Measurements from ENCODE around the gene CDKAL1.
"Not testable (repeated sequence)": the region's sequence is repeated elsewhere in the genome, so short reads cannot be mapped to it uniquely, and the experiment has no call there.

DNA sequence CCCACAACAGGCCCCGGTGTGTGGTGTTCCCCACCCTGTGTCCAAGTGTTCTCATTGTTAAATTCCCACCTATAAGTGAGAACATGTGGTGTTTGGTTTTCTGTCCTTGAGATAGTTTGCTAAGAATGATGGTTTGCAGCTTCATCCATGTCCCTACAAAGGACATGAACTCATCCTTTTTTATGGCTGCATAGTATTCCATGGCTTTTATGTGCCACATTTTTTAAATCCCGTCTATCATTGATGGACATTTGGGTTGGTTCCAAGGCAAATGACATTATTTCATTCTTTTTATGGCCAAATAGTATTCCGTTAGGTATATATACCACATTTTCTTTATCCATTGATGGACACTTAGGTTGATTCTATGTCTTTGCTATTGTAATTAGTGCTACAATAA lies 186.9 kb downstream of the CDKAL1 start:
- TF ChIP-seq, protein P1, sequence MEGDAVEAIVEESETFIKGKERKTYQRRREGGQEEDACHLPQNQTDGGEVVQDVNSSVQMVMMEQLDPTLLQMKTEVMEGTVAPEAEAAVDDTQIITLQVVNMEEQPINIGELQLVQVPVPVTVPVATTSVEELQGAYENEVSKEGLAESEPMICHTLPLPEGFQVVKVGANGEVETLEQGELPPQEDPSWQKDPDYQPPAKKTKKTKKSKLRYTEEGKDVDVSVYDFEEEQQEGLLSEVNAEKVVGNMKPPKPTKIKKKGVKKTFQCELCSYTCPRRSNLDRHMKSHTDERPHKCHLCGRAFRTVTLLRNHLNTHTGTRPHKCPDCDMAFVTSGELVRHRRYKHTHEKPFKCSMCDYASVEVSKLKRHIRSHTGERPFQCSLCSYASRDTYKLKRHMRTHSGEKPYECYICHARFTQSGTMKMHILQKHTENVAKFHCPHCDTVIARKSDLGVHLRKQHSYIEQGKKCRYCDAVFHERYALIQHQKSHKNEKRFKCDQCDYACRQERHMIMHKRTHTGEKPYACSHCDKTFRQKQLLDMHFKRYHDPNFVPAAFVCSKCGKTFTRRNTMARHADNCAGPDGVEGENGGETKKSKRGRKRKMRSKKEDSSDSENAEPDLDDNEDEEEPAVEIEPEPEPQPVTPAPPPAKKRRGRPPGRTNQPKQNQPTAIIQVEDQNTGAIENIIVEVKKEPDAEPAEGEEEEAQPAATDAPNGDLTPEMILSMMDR (IDR thresholded peaks at IDR 0.05) = not testable (repeated sequence)
- not testable (repeated sequence) for TF ChIP-seq POLR2AphosphoS5 (IDR thresholded peaks at IDR 0.05); POLR2A (IDR thresholded peaks at IDR 0.05; ENCODE audit: low read depth); EP300 (IDR thresholded peaks at IDR 0.05)

Data from esophagus muscularis mucosa (tissue), 4 donors.